Endothelial cell of umbilical vein (primary cell): ENCODE measurements around the gene SAA2. TPM values are rescaled to one million over a fixed set of nuclear protein-coding genes. Genes with fewer than 3 reads are reported as not detected.

Experiments
- BruUV-seq: library from RNA; stranded (reverse); fragments of 400-500 nt; replicated peaks from 2 replicates; lab custom pipeline; 2021; lab: Mats Ljungman, UMichigan
- CTCF ChIA-PET: fragments of 300-600, 350-600 bp; sonication (Branson Sonifier 250); formaldehyde crosslinking; loops from one replicate; lab custom pipeline; 2021; ENCODE audit warnings: antibody characterized with exemption, inconsistent platforms; lab: Charles Lee
- POLR2A ChIA-PET: fragments of 300-600, 350-600 bp; sonication (Branson Sonifier 250); formaldehyde crosslinking; loops from one replicate; lab custom pipeline; 2021; ENCODE audit warnings: antibody characterized with exemption, inconsistent platforms; lab: Charles Lee
- DNase-seq: peaks from one replicate; pipeline ENCODE4 v3.0.0-alpha.2; 2011; ENCODE audit warnings: low read depth, low spot score
- FAIRE-seq: peaks from 2 replicates; lab custom pipeline; 2011; peaks lifted over from hg19 to GRCh38; lab: Jason Lieb, UNC
- H2AFZ ChIP-seq: 2 replicates; pipeline ENCODE4 v1.6.0; 2012; ENCODE audit warnings: low read depth, low read length, control low read depth, inconsistent platforms
- H3K27ac ChIP-seq: 2 replicates; pipeline ENCODE4 v1.5.1; 2011; ENCODE audit warnings: low read depth, mild to moderate bottlenecking, control low read depth, low read length, moderate library complexity; ENCODE audit not compliant: insufficient read depth
- H3K27me3 ChIP-seq, 2 experiments: 2 replicates each; pipeline versions ENCODE4 v1.6.0 to v1.6.1; 2011; ENCODE audit warnings: low read length in 2 of 2, mixed read lengths in 1 of 2; ENCODE audit not compliant: control insufficient read depth in 2 of 2, insufficient read depth in 2 of 2
- H3K36me3 ChIP-seq, 2 experiments: 2 replicates in 1 of 2; 3 replicates in 1 of 2; pipeline ENCODE4 v1.5.1; 2011; ENCODE audit warnings: low read length in 2 of 2, mild to moderate bottlenecking in 1 of 2, moderate library complexity in 1 of 2; ENCODE audit not compliant: control insufficient read depth in 2 of 2, insufficient read depth in 2 of 2; ENCODE audit errors: extremely low read depth in 1 of 2
- H3K4me1 ChIP-seq: 3 replicates; pipeline ENCODE4 v1.5.1; 2011; ENCODE audit warnings: mild to moderate bottlenecking, low read length; ENCODE audit not compliant: control insufficient read depth, insufficient read depth; ENCODE audit errors: extremely low read depth
- H3K4me2 ChIP-seq: 2 replicates; pipeline ENCODE4 v1.6.1; 2011; ENCODE audit warnings: low read length, control low read depth, mixed read lengths; ENCODE audit not compliant: insufficient read depth
- H3K4me3 ChIP-seq, 3 experiments: fragments of 200-600 bp in 1 of 3; sonication (generic), shearing (Covaris generic) in 1 of 3; replicated peaks in 1 of 3; 2 replicates each; pipeline ENCODE4 v1.5.1; 2011 to 2016; ENCODE audit warnings: control low read depth in 3 of 3, low read length in 3 of 3, mild to moderate bottlenecking in 2 of 3, inconsistent platforms in 1 of 3, low read depth in 1 of 3, moderate library complexity in 1 of 3; ENCODE audit not compliant: insufficient read depth in 1 of 3
- H3K79me2 ChIP-seq: 2 replicates; pipeline ENCODE4 v1.6.0; 2012; ENCODE audit warnings: low read length, inconsistent platforms; ENCODE audit not compliant: control insufficient read depth, insufficient read depth
- H3K9ac ChIP-seq: replicated peaks from 2 replicates; pipeline ENCODE3; 2011; ENCODE audit warnings: low read length, control low read depth; ENCODE audit not compliant: insufficient read depth; ENCODE audit errors: extremely low read depth
- H3K9me1 ChIP-seq: replicated peaks from 3 replicates; pipeline ENCODE4 v1.6.0; 2011; ENCODE audit warnings: mild to moderate bottlenecking, low read length; ENCODE audit not compliant: control insufficient read depth, insufficient read depth; ENCODE audit errors: extremely low read depth
- H3K9me3 ChIP-seq: replicated peaks from 2 replicates; pipeline ENCODE4 v1.5.1; 2012; ENCODE audit warnings: low read length, inconsistent platforms; ENCODE audit not compliant: control insufficient read depth, insufficient read depth
- H4K20me1 ChIP-seq: replicated peaks from 2 replicates; pipeline ENCODE3; 2011; ENCODE audit warnings: mild to moderate bottlenecking, low read length; ENCODE audit not compliant: control insufficient read depth, insufficient read depth; ENCODE audit errors: extremely low read depth
- CTCF ChIP-seq, 2 donors: IDR thresholded peaks; 1 replicate in 1 of 2; 2 replicates in 1 of 2; pipeline ENCODE4 v1.5.1; 2011; ENCODE audit warnings: low read length in 2 of 2, mild to moderate bottlenecking in 2 of 2, moderate library complexity in 2 of 2, control low read depth in 1 of 2, inconsistent platforms in 1 of 2, low read depth in 1 of 2; ENCODE audit not compliant: insufficient read depth in 1 of 2; ENCODE audit errors: extremely low read depth in 1 of 2
- EZH2 ChIP-seq: IDR thresholded peaks from 2 replicates; pipeline ENCODE4 v1.6.1; 2012; ENCODE audit warnings: borderline replicate concordance, low read depth, mild to moderate bottlenecking, moderate library complexity, low read length, inconsistent platforms; ENCODE audit not compliant: severe bottlenecking
- FOS ChIP-seq: IDR thresholded peaks from 2 replicates; pipeline ENCODE4 v1.6.1; 2011; ENCODE audit warnings: mild to moderate bottlenecking, low read length, moderate library complexity, borderline replicate concordance; ENCODE audit not compliant: insufficient read depth
- GATA2 ChIP-seq: IDR thresholded peaks from 2 replicates; pipeline ENCODE4 v1.7.0; 2011; ENCODE audit warnings: low read depth, mild to moderate bottlenecking, moderate library complexity, mixed read lengths, low read length; ENCODE audit not compliant: insufficient read length, insufficient read depth
- JUN ChIP-seq: IDR thresholded peaks from 2 replicates; pipeline ENCODE4 v1.6.1; 2011; ENCODE audit warnings: borderline replicate concordance, low read depth; ENCODE audit not compliant: insufficient read length, insufficient read depth
- MYC ChIP-seq: IDR thresholded peaks from one replicate; pipeline ENCODE4 v1.6.1; 2011; ENCODE audit warnings: mild to moderate bottlenecking, low read depth, low read length
- POLR2A ChIP-seq: IDR thresholded peaks from 2 replicates; pipeline ENCODE4 v1.6.1; 2012; ENCODE audit warnings: low read depth, mild to moderate bottlenecking, control low read depth, low read length
- POLR2AphosphoS5 ChIP-seq: IDR thresholded peaks from 2 replicates; pipeline ENCODE4 v1.6.1; 2012; ENCODE audit warnings: low read depth, mild to moderate bottlenecking, control low read depth, low read length, moderate library complexity; ENCODE audit not compliant: insufficient read depth
- dilution Hi-C: fragments of 300-500 bp; cut with MboI; formaldehyde crosslinking; loops from one replicate; pipeline ENCODE4 v1.15.0; 2019; ENCODE audit warnings: low sequenced_read_pairs; ENCODE audit not compliant: extremely low pct_ligation_motif_present
- intact Hi-C: fragments of 100-400 bp; cut with micrococcal nuclease; formaldehyde crosslinking; loops from one replicate; pipeline ENCODE4 v1.10.0; 2022
- polyA plus RNA-seq, 4 experiments: library from polyadenylated mRNA; depleted of rRNA in 3 of 4; stranded (reverse) in 3 of 4; unstranded in 1 of 4; fragments of >200 nt; gene quantifications; 2 replicates each; pipeline versions ENCODE4 v1.2.1 to v1.2.3, GENCODE V29; 2011 to 2012; ENCODE audit warnings: missing spikeins in 1 of 4
- total RNA-seq: library from RNA; stranded (reverse); gene quantifications from 2 replicates; pipeline ENCODE4 v1.2.3, GENCODE V29; 2021
- TF ChIP-seq, protein P1 (sequence below): IDR thresholded peaks from 2 replicates; pipeline ENCODE4 v1.6.1; 2011; ENCODE audit not compliant: insufficient read depth, insufficient read length

The SAA2 gene
- total and polyA plus RNA-seq, 2 donors (not counting 3 experiments of a cell fraction or from before 2014, with no cell fraction given): not detected

GRCh38 chr11:18253778-18254338, 5.4 kb upstream of the SAA2 start:
- no peaks in the 10 kb centered on the region for H3K27me3 ChIP-seq
- H3K4me3 ChIP-seq: no peak overlapping the region
- no peaks in the 10 kb centered on the region for H3K9me3 ChIP-seq
- no peaks in the 10 kb centered on the region for H3K36me3 ChIP-seq
- DNase-seq: no peak
- H3K4me1 ChIP-seq: no peaks in the 10 kb centered on the region
- H4K20me1 ChIP-seq: no peaks in the 10 kb centered on the region
- H2AFZ ChIP-seq: no peak overlapping the region
- intact Hi-C loops: no loop called here
- no peaks in the 10 kb centered on the region for H3K79me2 ChIP-seq
- no peak overlapping the region for H3K4me2 ChIP-seq
- no peak overlapping the region for H3K27ac ChIP-seq
- H3K9ac ChIP-seq: no peak overlapping the region
- dilution Hi-C loops: no loop called here
- BruUV-seq: no TSS peak
- FAIRE-seq: no peak
- ChIA-PET CTCF (interaction anchor here (1.8 kb wide), 1 partner anchor 10 kb away, joined by 15 read pairs; no protein-coding TSS in a partner anchor), POLR2A (no interaction called here)
- no peaks in the 10 kb centered on the region for H3K9me1 ChIP-seq
- TF ChIP-seq FOS (no peak), POLR2AphosphoS5 (no peak), JUN (no peak), MYC (no peak), EZH2 (no peak), POLR2A (no peak), CTCF (IDR thresholded peaks at IDR 0.05; ENCODE audit: extremely low read depth in 1 of 2, insufficient read depth in 1 of 2, low read depth in 1 of 2, low read length in 2 of 2) (no peak), GATA2 (no peak)
- TF ChIP-seq, protein P1, sequence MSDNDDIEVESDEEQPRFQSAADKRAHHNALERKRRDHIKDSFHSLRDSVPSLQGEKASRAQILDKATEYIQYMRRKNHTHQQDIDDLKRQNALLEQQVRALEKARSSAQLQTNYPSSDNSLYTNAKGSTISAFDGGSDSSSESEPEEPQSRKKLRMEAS: no peak
